ENCODE measurements around the gene PNPO. TPM values are rescaled to one million over a fixed set of nuclear protein-coding genes. Genes with fewer than 3 reads are reported as not detected.

Gene PNPO
- total and polyA plus RNA-seq, 2 of the 13 experiments (the other 11 are each of a cell fraction or from before 2014, with no cell fraction given) = 47.9 to 63.3 TPM

DNA sequence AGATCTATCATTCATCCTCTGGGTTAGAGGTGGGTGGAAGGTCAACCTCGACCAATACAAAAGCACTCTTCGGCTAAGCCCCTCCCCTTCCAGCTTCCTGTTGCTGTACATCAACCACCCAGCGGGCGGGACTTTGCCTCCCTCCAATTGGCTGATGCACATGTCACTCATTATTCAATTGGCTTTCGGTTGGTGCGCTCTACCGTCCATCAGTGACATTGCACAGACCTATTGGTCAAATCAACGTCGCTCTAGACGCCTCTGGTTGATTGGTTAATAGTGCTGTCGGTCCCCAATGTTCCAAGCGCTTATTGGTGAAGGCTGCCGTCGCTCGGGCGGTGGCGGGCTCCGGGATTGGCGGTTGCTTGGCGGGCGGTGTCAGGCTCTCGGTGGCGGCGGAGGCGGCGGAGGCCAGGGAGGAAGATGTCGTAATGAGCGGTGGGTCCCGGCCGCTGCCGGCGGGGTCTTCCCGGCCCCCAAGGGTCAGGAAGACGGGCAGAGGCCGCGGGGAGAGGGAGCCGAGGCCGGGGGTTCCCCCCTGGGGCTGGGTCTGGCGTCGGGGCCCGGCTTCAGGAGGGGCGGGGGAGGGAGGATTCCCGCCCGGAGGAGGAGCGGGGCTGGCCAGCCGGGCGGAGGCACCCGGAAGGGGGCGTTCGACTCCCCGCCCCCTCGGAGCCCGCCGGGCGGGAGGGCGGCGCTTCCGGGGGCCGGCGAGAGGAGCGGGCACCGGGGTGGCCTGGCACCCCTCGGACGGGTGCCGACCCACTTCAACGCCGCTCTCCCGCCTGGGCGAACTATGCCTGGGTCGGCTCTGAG is 45.3 kb upstream of the PNPO start, which contains the start of gene SP2 (continued):
- TF ChIP-seq, protein P1, sequence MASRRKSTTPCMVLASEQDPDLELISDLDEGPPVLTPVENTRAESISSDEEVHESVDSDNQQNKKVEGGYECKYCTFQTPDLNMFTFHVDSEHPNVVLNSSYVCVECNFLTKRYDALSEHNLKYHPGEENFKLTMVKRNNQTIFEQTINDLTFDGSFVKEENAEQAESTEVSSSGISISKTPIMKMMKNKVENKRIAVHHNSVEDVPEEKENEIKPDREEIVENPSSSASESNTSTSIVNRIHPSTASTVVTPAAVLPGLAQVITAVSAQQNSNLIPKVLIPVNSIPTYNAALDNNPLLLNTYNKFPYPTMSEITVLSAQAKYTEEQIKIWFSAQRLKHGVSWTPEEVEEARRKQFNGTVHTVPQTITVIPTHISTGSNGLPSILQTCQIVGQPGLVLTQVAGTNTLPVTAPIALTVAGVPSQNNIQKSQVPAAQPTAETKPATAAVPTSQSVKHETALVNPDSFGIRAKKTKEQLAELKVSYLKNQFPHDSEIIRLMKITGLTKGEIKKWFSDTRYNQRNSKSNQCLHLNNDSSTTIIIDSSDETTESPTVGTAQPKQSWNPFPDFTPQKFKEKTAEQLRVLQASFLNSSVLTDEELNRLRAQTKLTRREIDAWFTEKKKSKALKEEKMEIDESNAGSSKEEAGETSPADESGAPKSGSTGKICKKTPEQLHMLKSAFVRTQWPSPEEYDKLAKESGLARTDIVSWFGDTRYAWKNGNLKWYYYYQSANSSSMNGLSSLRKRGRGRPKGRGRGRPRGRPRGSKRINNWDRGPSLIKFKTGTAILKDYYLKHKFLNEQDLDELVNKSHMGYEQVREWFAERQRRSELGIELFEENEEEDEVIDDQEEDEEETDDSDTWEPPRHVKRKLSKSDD (CRISPR knock-in tag; IDR thresholded peaks at IDR 0.05; ENCODE audit: low read depth) = no peak
- TF ChIP-seq, protein P2, sequence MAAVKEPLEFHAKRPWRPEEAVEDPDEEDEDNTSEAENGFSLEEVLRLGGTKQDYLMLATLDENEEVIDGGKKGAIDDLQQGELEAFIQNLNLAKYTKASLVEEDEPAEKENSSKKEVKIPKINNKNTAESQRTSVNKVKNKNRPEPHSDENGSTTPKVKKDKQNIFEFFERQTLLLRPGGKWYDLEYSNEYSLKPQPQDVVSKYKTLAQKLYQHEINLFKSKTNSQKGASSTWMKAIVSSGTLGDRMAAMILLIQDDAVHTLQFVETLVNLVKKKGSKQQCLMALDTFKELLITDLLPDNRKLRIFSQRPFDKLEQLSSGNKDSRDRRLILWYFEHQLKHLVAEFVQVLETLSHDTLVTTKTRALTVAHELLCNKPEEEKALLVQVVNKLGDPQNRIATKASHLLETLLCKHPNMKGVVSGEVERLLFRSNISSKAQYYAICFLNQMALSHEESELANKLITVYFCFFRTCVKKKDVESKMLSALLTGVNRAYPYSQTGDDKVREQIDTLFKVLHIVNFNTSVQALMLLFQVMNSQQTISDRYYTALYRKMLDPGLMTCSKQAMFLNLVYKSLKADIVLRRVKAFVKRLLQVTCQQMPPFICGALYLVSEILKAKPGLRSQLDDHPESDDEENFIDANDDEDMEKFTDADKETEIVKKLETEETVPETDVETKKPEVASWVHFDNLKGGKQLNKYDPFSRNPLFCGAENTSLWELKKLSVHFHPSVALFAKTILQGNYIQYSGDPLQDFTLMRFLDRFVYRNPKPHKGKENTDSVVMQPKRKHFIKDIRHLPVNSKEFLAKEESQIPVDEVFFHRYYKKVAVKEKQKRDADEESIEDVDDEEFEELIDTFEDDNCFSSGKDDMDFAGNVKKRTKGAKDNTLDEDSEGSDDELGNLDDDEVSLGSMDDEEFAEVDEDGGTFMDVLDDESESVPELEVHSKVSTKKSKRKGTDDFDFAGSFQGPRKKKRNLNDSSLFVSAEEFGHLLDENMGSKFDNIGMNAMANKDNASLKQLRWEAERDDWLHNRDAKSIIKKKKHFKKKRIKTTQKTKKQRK (IDR thresholded peaks at IDR 0.05; ENCODE audit: low read length) = peak; percentile 100
- TF ChIP-seq ZNF761 (CRISPR knock-in tag; conservative IDR thresholded peaks at IDR 0.05) (0 out of 2 replicates have a peak, but pooled peaks have one; percentile 16), TSC22D2 (CRISPR knock-in tag; IDR thresholded peaks at IDR 0.05; ENCODE audit: borderline replicate concordance) (no peak), ZNF143 (CRISPR knock-in tag; IDR thresholded peaks at IDR 0.05) (no peak), TMF1 (CRISPR knock-in tag; IDR thresholded peaks at IDR 0.05; ENCODE audit: low read depth) (0 out of 2 replicates have a peak, but pooled peaks have one; percentile 13), KDM4B (CRISPR knock-in tag; IDR thresholded peaks at IDR 0.05) (peak; percentile 69; the same call in 1 of the 2 replicates), SMARCE1 (IDR thresholded peaks at IDR 0.05; ENCODE audit: borderline replicate concordance) (no peak), KAT8 (CRISPR knock-in tag; IDR thresholded peaks at IDR 0.05) (peak; percentile 77), DRAP1 (CRISPR knock-in tag; IDR thresholded peaks at IDR 0.05) (no peak), ZNF326 (CRISPR knock-in tag; IDR thresholded peaks at IDR 0.05; ENCODE audit: borderline replicate concordance) (no peak), MEIS2 (CRISPR knock-in tag; IDR thresholded peaks at IDR 0.05) (0 out of 2 replicates have a peak, but pooled peaks have one; percentile 47), GATAD1 (CRISPR knock-in tag; IDR thresholded peaks at IDR 0.05) (peak; percentile 80), NFE2L2 (IDR thresholded peaks at IDR 0.05; ENCODE audit: low read length) (no peak), PAF1 (CRISPR knock-in tag; IDR thresholded peaks at IDR 0.05) (no peak), SYNCRIP (IDR thresholded peaks at IDR 0.05; ENCODE audit: insufficient read depth, low read depth, low read length) (no peak), XRCC5 (optimal IDR thresholded peaks at IDR 0.05; ENCODE audit: low read length) (peak; percentile 48), ZNF343 (CRISPR knock-in tag; IDR thresholded peaks at IDR 0.05) (peak; percentile 4; the same call in 1 of the 2 replicates)
- TF ChIP-seq, protein P3, sequence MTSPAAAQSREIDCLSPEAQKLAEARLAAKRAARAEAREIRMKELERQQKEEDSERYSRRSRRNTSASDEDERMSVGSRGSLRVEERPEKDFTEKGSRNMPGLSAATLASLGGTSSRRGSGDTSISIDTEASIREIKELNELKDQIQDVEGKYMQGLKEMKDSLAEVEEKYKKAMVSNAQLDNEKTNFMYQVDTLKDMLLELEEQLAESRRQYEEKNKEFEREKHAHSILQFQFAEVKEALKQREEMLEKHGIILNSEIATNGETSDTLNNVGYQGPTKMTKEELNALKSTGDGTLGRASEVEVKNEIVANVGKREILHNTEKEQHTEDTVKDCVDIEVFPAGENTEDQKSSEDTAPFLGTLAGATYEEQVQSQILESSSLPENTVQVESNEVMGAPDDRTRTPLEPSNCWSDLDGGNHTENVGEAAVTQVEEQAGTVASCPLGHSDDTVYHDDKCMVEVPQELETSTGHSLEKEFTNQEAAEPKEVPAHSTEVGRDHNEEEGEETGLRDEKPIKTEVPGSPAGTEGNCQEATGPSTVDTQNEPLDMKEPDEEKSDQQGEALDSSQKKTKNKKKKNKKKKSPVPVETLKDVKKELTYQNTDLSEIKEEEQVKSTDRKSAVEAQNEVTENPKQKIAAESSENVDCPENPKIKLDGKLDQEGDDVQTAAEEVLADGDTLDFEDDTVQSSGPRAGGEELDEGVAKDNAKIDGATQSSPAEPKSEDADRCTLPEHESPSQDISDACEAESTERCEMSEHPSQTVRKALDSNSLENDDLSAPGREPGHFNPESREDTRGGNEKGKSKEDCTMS (CRISPR knock-in tag; conservative IDR thresholded peaks at IDR 0.05) = no peak
